Smooth muscle cell (in vitro differentiated cells): Measurements from ENCODE around the gene AMZ1. TPM values are rescaled to one million over a fixed set of nuclear protein-coding genes. Genes with fewer than 3 reads are reported as not detected.

Experiments used
- DNase-seq: peaks from one replicate; lab custom pipeline; 2025; ENCODE audit not compliant: unreplicated experiment; lab: John Stamatoyannopoulos, UW
- H2AFZ ChIP-seq: fragments of 200-600 bp; sonication (generic); 2 replicates; pipeline ENCODE4 v1.6.0; 2016; ENCODE audit warnings: antibody characterized with exemption, low read depth, mild to moderate bottlenecking
- H3F3A ChIP-seq: fragments of 200-600 bp; sonication (generic); 2 replicates; pipeline ENCODE4 v1.6.0; 2017; ENCODE audit warnings: antibody characterized with exemption, low read depth
- H3K27ac ChIP-seq: fragments of 200-600 bp; sonication (generic); 2 replicates; pipeline ENCODE4 v1.5.1; 2016; ENCODE audit warnings: low read depth, mild to moderate bottlenecking
- H3K27me3 ChIP-seq: fragments of 200-600 bp; sonication (generic); 2 replicates; pipeline ENCODE4 v1.6.1; 2016; ENCODE audit warnings: low read depth, mild to moderate bottlenecking
- H3K36me3 ChIP-seq: fragments of 200-600 bp; sonication (generic); 2 replicates; pipeline ENCODE4 v1.5.1; 2016; ENCODE audit warnings: low read depth
- H3K4me1 ChIP-seq: fragments of 200-600 bp; sonication (generic); 2 replicates; pipeline ENCODE4 v1.5.1; 2016; ENCODE audit warnings: low read depth
- H3K4me2 ChIP-seq: fragments of 200-600 bp; sonication (generic); 2 replicates; pipeline ENCODE4 v1.6.0; 2016; ENCODE audit warnings: mild to moderate bottlenecking
- H3K4me3 ChIP-seq: fragments of 200-600 bp; sonication (generic); 2 replicates; pipeline ENCODE4 v1.5.1; 2016; ENCODE audit warnings: mild to moderate bottlenecking
- H3K79me2 ChIP-seq: fragments of 200-600 bp; sonication (generic); 2 replicates; pipeline ENCODE4 v1.6.0; 2016; ENCODE audit warnings: low read depth, mild to moderate bottlenecking
- H3K9ac ChIP-seq: fragments of 200-600 bp; sonication (generic); 2 replicates; pipeline ENCODE4 v1.6.0; 2016; ENCODE audit warnings: low read depth
- H3K9me3 ChIP-seq: fragments of 200-600 bp; sonication (generic); replicated peaks from 2 replicates; pipeline ENCODE4 v1.5.1; 2016; ENCODE audit warnings: low read depth
- H4K20me1 ChIP-seq: fragments of 200-600 bp; sonication (generic); 2 replicates; pipeline ENCODE4 v1.6.0; 2016; ENCODE audit warnings: low read depth
- CTCF ChIP-seq: fragments of 200-600 bp; sonication (generic); IDR thresholded peaks from 2 replicates; pipeline ENCODE4 v1.5.1; 2017; ENCODE audit warnings: borderline replicate concordance, mild to moderate bottlenecking, antibody characterized with exemption; ENCODE audit not compliant: insufficient read depth, poor library complexity, severe bottlenecking
- WGBS: methylation state at CpG from one replicate; pipeline ENCODE4 v1.1.7; 2016; ENCODE audit warnings: low lambda C conversion rate; 5-methylcytosine and 5-hydroxymethylcytosine counted together
- polyA plus RNA-seq: library from polyadenylated mRNA; unstranded; fragments of >200 nt; fragmentation: Nextera tagmentation; extraction: Ambion mirVana; gene quantifications from 2 replicates; pipeline ENCODE4 v1.2.1, GENCODE V29; 2016
- total RNA-seq: library from RNA; depleted of rRNA; stranded (reverse); fragments of >200 nt; gene quantifications from 2 replicates; pipeline ENCODE4 v1.2.3, GENCODE V29; 2014

AMZ1 gene
- total and polyA plus RNA-seq, 2 experiments from 2014 or later: 0.63 to 1.1 TPM

GRCh38 chr7:2661602-2662272, 26.3 kb upstream of the AMZ1 start:
- no peak for TF ChIP-seq CTCF
- DNase-seq: no peak
- Histone ChIP-seq H3K4me2 (no peak overlapping the region), H3K79me2 (no peaks in the 10 kb centered on the region), H2AFZ (no peak overlapping the region), H4K20me1 (peaks cover 61% of the 10 kb centered on the region), H3K4me3 (no peak overlapping the region), H3K9ac (no peak overlapping the region), H3K27me3 (no peaks in the 10 kb centered on the region), H3K27ac (no peak overlapping the region), H3K36me3 (no peaks in the 10 kb centered on the region), H3K4me1 (no peaks in the 10 kb centered on the region), H3F3A (no peaks in the 10 kb centered on the region), H3K9me3 (no peaks in the 10 kb centered on the region)
- WGBS: 93% methylated on average over 37 of the region's 43 CpGs

- H2AFZ ChIP-seq: no peak overlapping the region
- no peaks in the 10 kb centered on the region for H3K9me3 ChIP-seq
- H3K79me2 ChIP-seq: no peaks in the 10 kb centered on the region
- no peaks in the 10 kb centered on the region for H3K36me3 ChIP-seq
- no peak overlapping the region for H3K4me2 ChIP-seq
- H3K4me3 ChIP-seq: no peak overlapping the region
- H3K27ac ChIP-seq: no peak overlapping the region
- H4K20me1 ChIP-seq: peaks cover 54% of the 10 kb centered on the region
- TF ChIP-seq CTCF: no peak
- WGBS: 95% methylated on average over 29 of the region's 33 CpGs
- H3K27me3 ChIP-seq: no peaks in the 10 kb centered on the region
- H3K9ac ChIP-seq: no peak overlapping the region
- H3F3A ChIP-seq: no peaks in the 10 kb centered on the region
- DNase-seq: no peak
- H3K4me1 ChIP-seq: no peaks in the 10 kb centered on the region
Observed at GRCh38 chr7:2662273-2663120, 25.5 kb upstream of the AMZ1 start.

GRCh38 chr7:2663121-2663886, 24.7 kb upstream of the AMZ1 start:
- WGBS: 93% methylated on average over 30 of the region's 30 CpGs
- H3K79me2 ChIP-seq: no peaks in the 10 kb centered on the region
- H3K9me3 ChIP-seq: no peaks in the 10 kb centered on the region
- H2AFZ ChIP-seq: no peak overlapping the region
- H3K36me3 ChIP-seq: no peaks in the 10 kb centered on the region
- peaks cover 46% of the 10 kb centered on the region for H4K20me1 ChIP-seq
- no peak overlapping the region for H3K9ac ChIP-seq
- no peak for DNase-seq
- no peak for TF ChIP-seq CTCF
- H3K4me2 ChIP-seq: no peak overlapping the region
- H3K4me1 ChIP-seq: no peaks in the 10 kb centered on the region
- H3K27me3 ChIP-seq: no peaks in the 10 kb centered on the region
- H3K4me3 ChIP-seq: no peak overlapping the region
- H3K27ac ChIP-seq: no peak overlapping the region
- no peaks in the 10 kb centered on the region for H3F3A ChIP-seq
